Measurements from ENCODE around the gene DCX. TPM values are rescaled to one million over a fixed set of nuclear protein-coding genes. Genes with fewer than 3 reads are reported as not detected.
"Not testable (repeated sequence)": the region's sequence is repeated elsewhere in the genome, so short reads cannot be mapped to it uniquely, and the experiment has no call there.

The DCX gene
- polyA plus RNA-seq, 3 donors: not detected

- H3K9ac ChIP-seq (ENCODE audit: insufficient read depth, low read length, poor library complexity, severe bottlenecking): no peak overlapping the region
- H2AFZ ChIP-seq (ENCODE audit: insufficient read depth, low read depth, low read length, poor library complexity, severe bottlenecking): no peak overlapping the region
- no peaks in the 10 kb centered on the region for H3K27me3 ChIP-seq (ENCODE audit: control insufficient read depth in 2 of 2, insufficient read depth in 2 of 2, low read length in 2 of 2)
- no peak overlapping the region for H3K4me3 ChIP-seq (replicated peaks in 1 of 3; ENCODE audit: low read depth in 2 of 3, low read length in 3 of 3)
- no peaks in the 10 kb centered on the region for H3K79me2 ChIP-seq (ENCODE audit: insufficient read depth, low read length)
- WGBS (ENCODE audit: insufficient coverage): 100% methylated on average over 1 of the region's 2 CpGs
- no peak overlapping the region for H3K4me2 ChIP-seq (replicated peaks; ENCODE audit: extremely low read depth, low read length, poor library complexity, severe bottlenecking)
- H3K27me3 Mint-ChIP-seq (ENCODE audit: low read depth in 3 of 3): peaks cover 0 to 6% (median 1%) of the 10 kb centered on the region in 3 donors
- H3K36me3 Mint-ChIP-seq: no peaks in the 10 kb centered on the region
- no peaks in the 10 kb centered on the region for H4K20me1 ChIP-seq (ENCODE audit: insufficient read depth, low read length)
- no peaks in the 10 kb centered on the region for H3K36me3 ChIP-seq (replicated peaks in 1 of 2; ENCODE audit: control insufficient read depth in 1 of 2, insufficient read depth in 2 of 2, low read length in 2 of 2)
- no peaks in the 10 kb centered on the region for H3K9me3 ChIP-seq (replicated peaks in 1 of 2; ENCODE audit: control insufficient read depth in 1 of 2, insufficient read depth in 1 of 2, low read length in 2 of 2)
- no peaks in the 10 kb centered on the region for H3K4me1 Mint-ChIP-seq
- H3K9me3 Mint-ChIP-seq: peaks cover 0 to 7% (median 2%) of the 10 kb centered on the region in 7 donors
- intact Hi-C loops (cut with micrococcal nuclease): no loop called here
- no peak for TF ChIP-seq CTCF (IDR thresholded peaks at IDR 0.05)
- H3K27ac Mint-ChIP-seq: no peak overlapping the region
- H3K4me1 ChIP-seq (ENCODE audit: control insufficient read depth in 1 of 2, insufficient read depth in 2 of 2, low read length in 2 of 2): no peaks in the 10 kb centered on the region
- H3K27ac ChIP-seq (ENCODE audit: low read depth in 1 of 2, low read length in 2 of 2): no peak overlapping the region
- no peak for DNase-seq
- no peak overlapping the region for H3K4me3 Mint-ChIP-seq
These were observed 63.6 kb downstream of the DCX start for GRCh38 chrX:111348429-111348828.

GRCh38 chrX:111346150-111346549 is 65.8 kb downstream of the DCX start:
- H4K20me1 ChIP-seq (ENCODE audit: insufficient read depth, low read length); H3K27ac ChIP-seq (ENCODE audit: low read depth in 1 of 2, low read length in 2 of 2); H3K4me1 ChIP-seq (ENCODE audit: control insufficient read depth in 1 of 2, insufficient read depth in 2 of 2, low read length in 2 of 2); H3K4me3 ChIP-seq (replicated peaks in 1 of 3; ENCODE audit: low read depth in 2 of 3, low read length in 3 of 3); H3K9me3 Mint-ChIP-seq; H3K36me3 ChIP-seq (replicated peaks in 1 of 2; ENCODE audit: control insufficient read depth in 1 of 2, insufficient read depth in 2 of 2, low read length in 2 of 2); H3K27ac Mint-ChIP-seq; H3K4me2 ChIP-seq (replicated peaks; ENCODE audit: extremely low read depth, low read length, poor library complexity, severe bottlenecking); H3K36me3 Mint-ChIP-seq; H3K9me3 ChIP-seq (replicated peaks in 1 of 2; ENCODE audit: control insufficient read depth in 1 of 2, insufficient read depth in 1 of 2, low read length in 2 of 2); H3K4me3 Mint-ChIP-seq; DNase-seq; H3K4me1 Mint-ChIP-seq; intact Hi-C loops (cut with micrococcal nuclease); H3K79me2 ChIP-seq (ENCODE audit: insufficient read depth, low read length); H2AFZ ChIP-seq (ENCODE audit: insufficient read depth, low read depth, low read length, poor library complexity, severe bottlenecking); H3K27me3 ChIP-seq (ENCODE audit: control insufficient read depth in 2 of 2, insufficient read depth in 2 of 2, low read length in 2 of 2); H3K9ac ChIP-seq (ENCODE audit: insufficient read depth, low read length, poor library complexity, severe bottlenecking): not testable (repeated sequence)
- H3K27me3 Mint-ChIP-seq (ENCODE audit: low read depth in 3 of 3): peaks cover 2 to 10% (median 6%) of the 10 kb centered on the region in 3 donors
